ENCODE measurements around the gene CHMP6.

DNA sequence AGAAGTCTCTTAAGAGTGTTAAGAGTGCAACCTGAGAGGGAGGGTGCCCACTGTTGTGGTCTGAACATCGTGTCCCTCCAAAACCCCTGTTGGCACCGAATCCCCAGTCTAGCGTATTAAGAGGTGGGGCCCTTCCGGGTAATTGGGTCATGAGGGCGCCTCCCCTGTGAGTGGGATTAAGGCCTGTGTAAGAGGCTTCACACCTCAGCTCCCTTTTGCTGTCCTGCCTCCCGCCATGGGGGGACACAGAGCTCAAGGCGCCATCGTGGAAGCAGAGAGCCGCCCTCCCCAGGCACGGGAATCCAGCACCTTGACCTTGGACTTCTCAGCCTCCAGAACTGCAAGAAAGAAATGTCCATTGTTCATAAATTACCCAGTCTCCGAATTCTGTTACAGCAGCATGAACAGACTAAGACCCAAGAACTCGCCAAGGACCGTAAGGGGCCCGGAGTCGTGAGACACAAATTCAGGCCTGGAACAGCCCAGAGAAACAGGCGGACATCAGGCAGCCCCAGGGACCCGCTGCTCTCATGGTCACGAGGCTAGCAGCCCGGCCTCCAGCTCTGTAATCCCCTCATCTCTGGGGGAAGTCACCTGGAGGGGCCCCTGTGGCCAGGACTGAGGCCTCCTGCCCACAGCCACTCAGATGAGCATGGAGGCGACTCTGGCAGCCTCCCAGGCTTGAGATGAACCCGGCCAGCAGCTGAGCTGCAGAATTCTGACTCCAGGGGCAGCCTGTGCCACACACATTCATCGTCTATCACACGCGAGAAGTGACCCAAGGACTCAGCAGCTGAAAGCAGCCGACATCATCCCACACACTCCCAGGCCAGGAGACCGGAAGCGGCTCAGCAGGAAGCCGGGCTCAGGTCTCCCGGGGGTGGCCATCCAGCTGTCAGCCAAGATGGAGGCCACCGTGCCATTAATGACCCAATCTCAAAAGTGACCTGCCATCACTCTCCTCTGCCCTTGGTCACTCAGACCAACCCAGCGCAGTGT is 12.8 kb upstream of the CHMP6 start:
- TF ChIP-seq ZNF232 (CRISPR knock-in tag; IDR thresholded peaks at IDR 0.05), result no peak
- no peak for TF ChIP-seq SMAD3 (CRISPR knock-in tag; IDR thresholded peaks at IDR 0.05; ENCODE audit: borderline replicate concordance)
- TF ChIP-seq, protein P1, sequence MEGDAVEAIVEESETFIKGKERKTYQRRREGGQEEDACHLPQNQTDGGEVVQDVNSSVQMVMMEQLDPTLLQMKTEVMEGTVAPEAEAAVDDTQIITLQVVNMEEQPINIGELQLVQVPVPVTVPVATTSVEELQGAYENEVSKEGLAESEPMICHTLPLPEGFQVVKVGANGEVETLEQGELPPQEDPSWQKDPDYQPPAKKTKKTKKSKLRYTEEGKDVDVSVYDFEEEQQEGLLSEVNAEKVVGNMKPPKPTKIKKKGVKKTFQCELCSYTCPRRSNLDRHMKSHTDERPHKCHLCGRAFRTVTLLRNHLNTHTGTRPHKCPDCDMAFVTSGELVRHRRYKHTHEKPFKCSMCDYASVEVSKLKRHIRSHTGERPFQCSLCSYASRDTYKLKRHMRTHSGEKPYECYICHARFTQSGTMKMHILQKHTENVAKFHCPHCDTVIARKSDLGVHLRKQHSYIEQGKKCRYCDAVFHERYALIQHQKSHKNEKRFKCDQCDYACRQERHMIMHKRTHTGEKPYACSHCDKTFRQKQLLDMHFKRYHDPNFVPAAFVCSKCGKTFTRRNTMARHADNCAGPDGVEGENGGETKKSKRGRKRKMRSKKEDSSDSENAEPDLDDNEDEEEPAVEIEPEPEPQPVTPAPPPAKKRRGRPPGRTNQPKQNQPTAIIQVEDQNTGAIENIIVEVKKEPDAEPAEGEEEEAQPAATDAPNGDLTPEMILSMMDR (IDR thresholded peaks at IDR 0.05), result no peak
- no peak for TF ChIP-seq NFYB (CRISPR knock-in tag; conservative IDR thresholded peaks at IDR 0.05; ENCODE audit: low read depth)
- TF ChIP-seq, protein P2, sequence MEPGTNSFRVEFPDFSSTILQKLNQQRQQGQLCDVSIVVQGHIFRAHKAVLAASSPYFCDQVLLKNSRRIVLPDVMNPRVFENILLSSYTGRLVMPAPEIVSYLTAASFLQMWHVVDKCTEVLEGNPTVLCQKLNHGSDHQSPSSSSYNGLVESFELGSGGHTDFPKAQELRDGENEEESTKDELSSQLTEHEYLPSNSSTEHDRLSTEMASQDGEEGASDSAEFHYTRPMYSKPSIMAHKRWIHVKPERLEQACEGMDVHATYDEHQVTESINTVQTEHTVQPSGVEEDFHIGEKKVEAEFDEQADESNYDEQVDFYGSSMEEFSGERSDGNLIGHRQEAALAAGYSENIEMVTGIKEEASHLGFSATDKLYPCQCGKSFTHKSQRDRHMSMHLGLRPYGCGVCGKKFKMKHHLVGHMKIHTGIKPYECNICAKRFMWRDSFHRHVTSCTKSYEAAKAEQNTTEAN (CRISPR knock-in tag; IDR thresholded peaks at IDR 0.05), result no peak
- no peak for TF ChIP-seq ZNF671 (CRISPR knock-in tag; IDR thresholded peaks at IDR 0.05)
- TF ChIP-seq, protein P3, sequence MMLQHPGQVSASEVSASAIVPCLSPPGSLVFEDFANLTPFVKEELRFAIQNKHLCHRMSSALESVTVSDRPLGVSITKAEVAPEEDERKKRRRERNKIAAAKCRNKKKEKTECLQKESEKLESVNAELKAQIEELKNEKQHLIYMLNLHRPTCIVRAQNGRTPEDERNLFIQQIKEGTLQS (CRISPR knock-in tag; conservative IDR thresholded peaks at IDR 0.05), result no peak
- no peak for TF ChIP-seq ZNF121 (CRISPR knock-in tag; IDR thresholded peaks at IDR 0.05)
- TF ChIP-seq TP53 (CRISPR knock-in tag; IDR thresholded peaks at IDR 0.05), result no peak

Data from WTC11 (cell line).